HCT116 (cell line): ENCODE measurements around the gene ODR4. TPM values are rescaled to one million over a fixed set of nuclear protein-coding genes. Genes with fewer than 3 reads are reported as not detected.

Source experiments
- ATAC-seq: fragments of 200-7000 bp; cut with Tn5 transposase; 2 replicates; pipeline ENCODE4 v1.9.1; 2020; ENCODE audit warnings: mild to moderate bottlenecking, moderate library complexity
- BruUV-seq: library from RNA; stranded (reverse); fragments of 400-500 nt; replicated peaks from 2 replicates; lab custom pipeline; 2021; lab: Mats Ljungman, UMichigan
- CTCF ChIA-PET: fragments of 300-600 bp; sonication (Branson Sonifier 250); formaldehyde crosslinking; loops from one replicate; lab custom pipeline; 2021; ENCODE audit warnings: antibody characterized with exemption; lab: Charles Lee
- POLR2A ChIA-PET: fragments of 300-600, 350-600 bp; sonication (Branson Sonifier 250); formaldehyde crosslinking; loops from one replicate; lab custom pipeline; 2021; ENCODE audit warnings: antibody characterized with exemption; lab: Charles Lee
- RAD21 ChIA-PET, 2 experiments: fragments of 300-600 bp; sonication (Branson Sonifier 250); formaldehyde crosslinking; loops; one replicate each; lab custom pipeline; 2023; ENCODE audit warnings: low total read pairs in 2 of 2; ENCODE audit not compliant: uncharacterized antibody in 2 of 2, unreplicated experiment in 2 of 2, low non-redundant PET in 1 of 2; lab: Charles Lee
- DNase-seq: peaks from one replicate; pipeline ENCODE4 v3.0.0-alpha.2; 2010; ENCODE audit warnings: low read depth, low spot score
- H2AFZ ChIP-seq: fragments of 200-600 bp; shearing (Covaris generic), sonication (generic); 2 replicates; pipeline ENCODE4 v1.6.1; 2017; ENCODE audit warnings: low read depth, mixed run types, mixed read lengths, antibody characterized with exemption, low read length; ENCODE audit not compliant: poor library complexity, severe bottlenecking
- H3K27ac ChIP-seq: 2 replicates; pipeline ENCODE4 v1.5.1; 2012; ENCODE audit warnings: low read depth, low read length
- H3K27me3 ChIP-seq: fragments of 200-600 bp; sonication (generic); 2 replicates; pipeline ENCODE4 v1.6.1; 2016; ENCODE audit warnings: mixed run types, low read length, mixed read lengths; ENCODE audit not compliant: insufficient read depth
- H3K36me3 ChIP-seq, 2 experiments: fragments of 200-500 bp in 1 of 2; fragments of 200-600 bp in 1 of 2; sonication (Bioruptor generic) in 1 of 2; sonication (generic) in 1 of 2; 2 replicates each; pipeline versions ENCODE4 v1.5.1 to v1.6.1; 2014 to 2016; ENCODE audit warnings: low read length in 2 of 2, inconsistent platforms in 1 of 2, mixed read lengths in 1 of 2, mixed run types in 1 of 2; ENCODE audit not compliant: insufficient read depth in 2 of 2, control insufficient read depth in 1 of 2
- H3K4me1 ChIP-seq, 2 experiments: fragments of 200-600 bp in 1 of 2; sonication (generic) in 1 of 2; 2 replicates each; pipeline versions ENCODE4 v1.5.1 to v1.6.1; 2012 to 2017; ENCODE audit warnings: low read length in 2 of 2, inconsistent platforms in 1 of 2, mild to moderate bottlenecking in 1 of 2, mixed read lengths in 1 of 2, mixed run types in 1 of 2, moderate library complexity in 1 of 2; ENCODE audit not compliant: insufficient read depth in 2 of 2, control insufficient read depth in 1 of 2
- H3K4me2 ChIP-seq: fragments of 200-600 bp; sonication (generic); 2 replicates; pipeline ENCODE4 v1.6.1; 2017; ENCODE audit warnings: mixed run types, low read length, mixed read lengths
- H3K4me3 ChIP-seq, 2 experiments: fragments of 200-600 bp in 1 of 2; sonication (generic) in 1 of 2; replicated peaks in 1 of 2; 2 replicates each; pipeline ENCODE4 v1.5.1; 2011 to 2016; ENCODE audit warnings: low read length in 2 of 2, control low read depth in 1 of 2, low read depth in 1 of 2, mild to moderate bottlenecking in 1 of 2, mixed read lengths in 1 of 2, mixed run types in 1 of 2
- H3K79me2 ChIP-seq: fragments of 200-600 bp; sonication (generic); 2 replicates; pipeline ENCODE4 v1.6.1; 2017; ENCODE audit warnings: mild to moderate bottlenecking, mixed run types, low read length, moderate library complexity, mixed read lengths; ENCODE audit not compliant: insufficient read depth
- H3K9ac ChIP-seq: fragments of 200-600 bp; sonication (generic); 2 replicates; pipeline ENCODE4 v1.6.1; 2016; ENCODE audit warnings: low read length, mixed read lengths
- H3K9me2 ChIP-seq: fragments of 200-600 bp; sonication (generic), shearing (Covaris generic); 2 replicates; pipeline ENCODE4 v1.6.1; 2017; ENCODE audit warnings: mixed run types, mild to moderate bottlenecking, moderate library complexity; ENCODE audit not compliant: insufficient read depth
- H3K9me3 ChIP-seq, 2 experiments: fragments of 200-500 bp in 1 of 2; fragments of 200-600 bp in 1 of 2; sonication (Bioruptor generic) in 1 of 2; sonication (generic) in 1 of 2; 2 replicates each; pipeline ENCODE4 v1.6.1; 2014 to 2017; ENCODE audit warnings: low read length in 2 of 2, mixed read lengths in 2 of 2, inconsistent platforms in 1 of 2, low read depth in 1 of 2, mild to moderate bottlenecking in 1 of 2, mixed run types in 1 of 2, moderate library complexity in 1 of 2; ENCODE audit not compliant: control insufficient read depth in 1 of 2, insufficient read depth in 1 of 2
- H4K20me1 ChIP-seq: fragments of 200-600 bp; sonication (generic), shearing (Covaris generic); 2 replicates; pipeline ENCODE4 v1.6.1; 2017; ENCODE audit warnings: mixed run types, mild to moderate bottlenecking, moderate library complexity; ENCODE audit not compliant: insufficient read depth
- ATF3 ChIP-seq: IDR thresholded peaks from 2 replicates; pipeline ENCODE4 v1.6.1; 2012
- CBX3 ChIP-seq: IDR thresholded peaks from 2 replicates; pipeline ENCODE4 v1.6.1; 2012; ENCODE audit warnings: low read depth
- CEBPB ChIP-seq: IDR thresholded peaks from 2 replicates; pipeline ENCODE4 v1.6.1; 2012; ENCODE audit warnings: low read depth
- CTCF ChIP-seq, 3 experiments: fragments of 200-600 bp in 1 of 3; sonication (generic) in 1 of 3; IDR thresholded peaks in 2 of 3; conservative IDR thresholded peaks in 1 of 3; 2 replicates each; pipeline ENCODE4 v1.5.1; 2012 to 2017; ENCODE audit warnings: low read depth in 2 of 3, low read length in 2 of 3, antibody characterized with exemption in 1 of 3, borderline replicate concordance in 1 of 3, control low read depth in 1 of 3, mild to moderate bottlenecking in 1 of 3, mixed read lengths in 1 of 3, mixed run types in 1 of 3, moderate library complexity in 1 of 3; ENCODE audit not compliant: insufficient read depth in 1 of 3
- EGR1 ChIP-seq: IDR thresholded peaks from 2 replicates; pipeline ENCODE4 v1.6.1; 2012; ENCODE audit warnings: low read depth
- ELF1 ChIP-seq: IDR thresholded peaks from 2 replicates; pipeline ENCODE4 v1.6.1; 2012; ENCODE audit warnings: low read depth, borderline replicate concordance
- EZH2 ChIP-seq: fragments of 200-600 bp; sonication (generic); IDR thresholded peaks from 2 replicates; pipeline ENCODE4 v1.6.1; 2017; ENCODE audit warnings: antibody characterized with exemption, mixed run types
- EZH2phosphoT487 ChIP-seq: fragments of 200-600 bp; IDR thresholded peaks from 2 replicates; pipeline ENCODE4 v1.6.1; 2018; ENCODE audit warnings: antibody characterized with exemption, borderline replicate concordance
- FOSL1 ChIP-seq: IDR thresholded peaks from 2 replicates; pipeline ENCODE4 v1.6.1; 2012; ENCODE audit warnings: low read depth
- MAX ChIP-seq: IDR thresholded peaks from 2 replicates; pipeline ENCODE4 v1.6.1; 2012
- POLR2A ChIP-seq: IDR thresholded peaks from 2 replicates; pipeline ENCODE4 v1.7.0; 2011; ENCODE audit warnings: borderline replicate concordance; ENCODE audit not compliant: insufficient read depth, insufficient read length; ENCODE audit errors: extremely low read depth
- POLR2AphosphoS5 ChIP-seq: IDR thresholded peaks from 2 replicates; pipeline ENCODE4 v1.6.1; 2011; ENCODE audit warnings: mild to moderate bottlenecking, low read depth, low read length, moderate library complexity
- REST ChIP-seq: IDR thresholded peaks from 2 replicates; pipeline ENCODE4 v1.6.1; 2012; ENCODE audit warnings: low read depth
- SIN3A ChIP-seq: IDR thresholded peaks from 2 replicates; pipeline ENCODE4 v1.6.1; 2012; ENCODE audit warnings: low read depth
- SRF ChIP-seq: IDR thresholded peaks from 2 replicates; pipeline ENCODE4 v1.6.1; 2012; ENCODE audit warnings: low read depth
- TCF7L2 ChIP-seq: IDR thresholded peaks from 2 replicates; pipeline ENCODE4 v1.7.0; 2011; ENCODE audit warnings: borderline replicate concordance, inconsistent platforms; ENCODE audit not compliant: insufficient read depth, insufficient read length; ENCODE audit errors: extremely low read depth
- YY1 ChIP-seq: IDR thresholded peaks from 2 replicates; pipeline ENCODE4 v1.6.1; 2011; ENCODE audit warnings: low read length, low read depth, moderate library complexity, mild to moderate bottlenecking; ENCODE audit not compliant: insufficient replicate concordance; ENCODE audit errors: extremely low read depth
- ZBTB33 ChIP-seq: IDR thresholded peaks from 2 replicates; pipeline ENCODE4 v1.6.1; 2011; ENCODE audit warnings: mild to moderate bottlenecking, low read length, moderate library complexity; ENCODE audit not compliant: insufficient replicate concordance; ENCODE audit errors: extremely low read depth
- ZFX ChIP-seq: fragments of 450-650 bp; IDR thresholded peaks from 2 replicates; pipeline ENCODE4 v1.6.1; 2017
- ZNF274 ChIP-seq: fragments of 200-500 bp; sonication (Bioruptor generic); IDR thresholded peaks from 2 replicates; pipeline ENCODE4 v1.6.1; 2014; ENCODE audit warnings: mild to moderate bottlenecking, low read depth, low read length, inconsistent platforms
- intact Hi-C: fragments of 100-400 bp; cut with micrococcal nuclease; formaldehyde crosslinking; loops from 2 replicates; pipeline ENCODE4 v1.10.0; 2022
- total RNA-seq: library from RNA; stranded (reverse); gene quantifications from one replicate; pipeline ENCODE4 v1.2.1, GENCODE V29; 2021; ENCODE audit not compliant: unreplicated experiment

The ODR4 gene
- total RNA-seq, 1 experiment from 2014 or later: 18.4 TPM

GRCh38 chr1:186429017-186429416 is 53.4 kb downstream of the ODR4 start:
- Histone ChIP-seq H3K4me2 (no peak overlapping the region), H3K9ac (no peak overlapping the region), H3K4me3 (no peak overlapping the region), H3K9me2 (no peaks in the 10 kb centered on the region), H3K36me3 (no peaks in the 10 kb centered on the region), H3K4me1 (no peaks in the 10 kb centered on the region), H3K27me3 (no peaks in the 10 kb centered on the region), H2AFZ (no peak overlapping the region), H3K79me2 (no peaks in the 10 kb centered on the region), H3K27ac (no peak overlapping the region), H3K9me3 (no peaks in the 10 kb centered on the region), H4K20me1 (no peaks in the 10 kb centered on the region)
- ChIA-PET CTCF (no interaction called here), RAD21 (no interaction called here), POLR2A (no interaction called here)
- ATAC-seq (no peak), DNase-seq (no peak)
- BruUV-seq: no TSS peak
- intact Hi-C loops: no loop called here
- TF ChIP-seq FOSL1 (no peak), ZNF274 (no peak), POLR2A (no peak), EZH2 (no peak), MAX (no peak), EGR1 (no peak), YY1 (no peak), TCF7L2 (no peak), REST (no peak), ATF3 (no peak), EZH2phosphoT487 (no peak), CBX3 (no peak), SIN3A (no peak), CEBPB (no peak), SRF (no peak), ZFX (no peak), ELF1 (no peak), ZBTB33 (no peak), CTCF (IDR thresholded peaks at IDR 0.05 in 2 of 3, conservative IDR thresholded peaks at IDR 0.05 in 1 of 3; ENCODE audit: borderline replicate concordance in 1 of 3, insufficient read depth in 1 of 3, low read depth in 2 of 3, low read length in 2 of 3) (no peak), POLR2AphosphoS5 (no peak)
